HL-60/S4 treated with phorbol 12-myristate 13-acetate at 8.2 ng/mL for 4 days and 3 days (cell line): ENCODE data around the gene FRMD4A.

ENCODE experiments used
- in situ Hi-C: fragments of 300-500 bp; cut with MboI; formaldehyde crosslinking; loops from 2 replicates; pipeline ENCODE4 v1.15.0; 2022; ENCODE audit warnings: low sequenced_read_pairs

The FRMD4A gene

DNA sequence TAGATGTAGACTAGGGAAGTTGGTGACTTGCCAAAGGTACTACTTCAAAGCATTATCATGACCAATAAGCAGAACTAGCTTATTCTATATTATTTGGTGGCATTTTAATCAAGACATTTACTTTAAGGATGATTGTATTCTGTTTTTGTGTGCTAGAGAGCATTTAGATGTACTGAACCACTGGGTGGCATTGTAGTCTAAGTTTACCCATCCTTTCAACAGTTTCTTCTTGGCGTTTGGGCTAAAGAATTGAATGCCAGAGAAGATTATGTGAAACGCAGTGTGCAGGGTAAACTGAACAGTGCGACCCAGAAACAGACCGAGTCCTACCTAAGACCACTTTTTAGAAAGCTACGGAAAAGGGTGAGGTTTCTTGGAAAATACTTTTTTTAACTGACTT lies 717.2 kb downstream of the FRMD4A start:
- in situ Hi-C loops: no loop called here

- in situ Hi-C loops: no loop called here
These were observed 717.9 kb downstream of the FRMD4A start for GRCh38 chr10:13612654-13613373.

- in situ Hi-C loops: no loop called here
These were observed 722.4 kb downstream of the FRMD4A start for GRCh38 chr10:13608246-13608853.

GRCh38 chr10:13604357-13605040 lies 726.2 kb downstream of the FRMD4A start:
- in situ Hi-C loops: no loop called here

DNA sequence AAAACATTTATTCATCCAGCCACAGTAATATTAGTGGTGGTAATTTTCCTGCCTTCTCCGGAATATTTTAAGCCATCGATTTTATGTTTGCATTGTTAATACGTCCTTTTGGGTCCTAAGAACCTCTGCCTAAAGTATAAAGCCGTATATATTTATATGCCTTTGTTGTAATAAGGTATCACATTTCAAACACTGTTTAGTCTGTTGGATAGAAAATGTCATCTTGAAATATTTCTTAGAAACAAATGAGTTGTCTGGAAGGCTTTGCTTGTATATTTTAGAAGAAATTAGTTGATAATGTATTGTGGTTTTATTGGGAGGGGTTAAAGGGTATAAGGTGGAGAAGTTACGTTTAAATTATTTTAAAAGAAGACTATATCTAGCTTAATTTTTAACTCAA lies 732.8 kb downstream of the FRMD4A start:
- in situ Hi-C loops: no loop called here

- in situ Hi-C loops: no loop called here
These were observed 736.1 kb downstream of the FRMD4A start for GRCh38 chr10:13594641-13595040.
